ENCODE data around the gene PRKCB.

Gene PRKCB

DNA sequence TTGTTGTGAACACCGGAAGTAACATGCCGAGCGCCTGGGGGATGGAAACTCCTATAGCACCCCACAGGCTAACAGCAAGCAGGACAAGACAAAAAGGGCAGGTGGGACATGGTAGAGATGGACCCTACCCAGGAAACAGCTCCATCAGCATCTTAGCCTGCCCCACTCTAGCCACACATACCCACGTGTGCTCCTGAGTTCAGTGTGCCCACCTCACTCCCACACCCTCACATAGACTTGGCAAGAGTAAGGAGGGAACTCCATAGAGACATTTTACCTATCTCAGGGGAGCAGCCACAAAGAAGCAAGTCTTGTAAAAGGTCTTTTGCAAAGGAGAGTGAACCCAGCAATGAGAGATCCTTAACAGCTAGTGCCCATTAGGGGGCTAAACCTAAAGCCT lies 382.5 kb downstream of the PRKCB start:
- no peak overlapping the region for H3K27ac ChIP-seq
- H3K36me3 ChIP-seq (ENCODE audit: insufficient read depth): no peaks in the 10 kb centered on the region
- no peaks in the 10 kb centered on the region for H3K27me3 ChIP-seq (ENCODE audit: insufficient read depth, low read depth)
- H3K4me1 ChIP-seq (ENCODE audit: low read depth, poor library complexity, severe bottlenecking): no peaks in the 10 kb centered on the region
- no peak for TF ChIP-seq CTCF (conservative IDR thresholded peaks at IDR 0.05; ENCODE audit: low read depth, low read length)
- no peak overlapping the region for H3K4me2 ChIP-seq
- no peak overlapping the region for H2AFZ ChIP-seq (ENCODE audit: low read depth)
- H3K9ac ChIP-seq: no peak overlapping the region
- no peaks in the 10 kb centered on the region for H3K79me2 ChIP-seq (ENCODE audit: insufficient read depth, low read depth)
- H3K4me3 ChIP-seq (IDR thresholded peaks at IDR 0.05; ENCODE audit: insufficient read depth, low read depth, low read length): no peak overlapping the region
- no peaks in the 10 kb centered on the region for H4K20me1 ChIP-seq (ENCODE audit: insufficient read depth)

DNA sequence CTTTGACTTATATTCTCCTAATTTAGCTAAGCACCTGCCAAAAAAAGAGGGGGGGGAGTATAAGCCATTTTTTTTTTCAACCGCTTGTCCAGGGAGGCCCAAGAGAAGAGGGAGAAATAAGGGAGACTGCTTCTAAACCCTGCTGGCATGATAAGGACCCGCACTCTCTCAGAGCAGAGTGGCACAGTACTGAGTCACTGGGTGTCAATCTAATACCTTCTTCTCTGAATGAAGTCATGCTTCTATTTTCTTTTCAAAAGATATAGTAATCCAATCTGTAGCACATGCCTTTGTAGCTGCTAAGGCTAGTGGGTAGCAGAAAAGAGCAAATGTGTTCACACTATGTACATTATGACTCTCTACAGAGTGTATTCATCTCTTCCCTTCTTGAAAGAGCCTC lies 385.4 kb downstream of the PRKCB start:
- no peak overlapping the region for H3K4me2 ChIP-seq
- TF ChIP-seq CTCF (conservative IDR thresholded peaks at IDR 0.05; ENCODE audit: low read depth, low read length): no peak
- no peaks in the 10 kb centered on the region for H3K4me1 ChIP-seq (ENCODE audit: low read depth, poor library complexity, severe bottlenecking)
- H3K36me3 ChIP-seq (ENCODE audit: insufficient read depth): no peaks in the 10 kb centered on the region
- no peaks in the 10 kb centered on the region for H4K20me1 ChIP-seq (ENCODE audit: insufficient read depth)
- H2AFZ ChIP-seq (ENCODE audit: low read depth): no peak overlapping the region
- no peaks in the 10 kb centered on the region for H3K79me2 ChIP-seq (ENCODE audit: insufficient read depth, low read depth)
- H3K9ac ChIP-seq: no peak overlapping the region
- H3K4me3 ChIP-seq (IDR thresholded peaks at IDR 0.05; ENCODE audit: insufficient read depth, low read depth, low read length): no peak overlapping the region
- H3K27me3 ChIP-seq (ENCODE audit: insufficient read depth, low read depth): no peaks in the 10 kb centered on the region
- no peak overlapping the region for H3K27ac ChIP-seq

GRCh38 chr16:24228514-24228913 lies 392.7 kb downstream of the PRKCB start:
- Histone ChIP-seq H3K27me3 (ENCODE audit: insufficient read depth, low read depth) (no peaks in the 10 kb centered on the region), H3K4me3 (IDR thresholded peaks at IDR 0.05; ENCODE audit: insufficient read depth, low read depth, low read length) (no peak overlapping the region), H2AFZ (ENCODE audit: low read depth) (no peak overlapping the region), H3K4me1 (ENCODE audit: low read depth, poor library complexity, severe bottlenecking) (no peaks in the 10 kb centered on the region), H3K36me3 (ENCODE audit: insufficient read depth) (no peaks in the 10 kb centered on the region), H4K20me1 (ENCODE audit: insufficient read depth) (no peaks in the 10 kb centered on the region), H3K79me2 (ENCODE audit: insufficient read depth, low read depth) (no peaks in the 10 kb centered on the region), H3K27ac (no peak overlapping the region), H3K9ac (no peak overlapping the region), H3K4me2 (no peak overlapping the region)
- TF ChIP-seq CTCF (conservative IDR thresholded peaks at IDR 0.05; ENCODE audit: low read depth, low read length): no peak

- Histone ChIP-seq H2AFZ (ENCODE audit: low read depth) (no peak overlapping the region), H3K4me3 (IDR thresholded peaks at IDR 0.05; ENCODE audit: insufficient read depth, low read depth, low read length) (no peak overlapping the region), H3K36me3 (ENCODE audit: insufficient read depth) (no peaks in the 10 kb centered on the region), H3K4me1 (ENCODE audit: low read depth, poor library complexity, severe bottlenecking) (no peaks in the 10 kb centered on the region), H4K20me1 (ENCODE audit: insufficient read depth) (no peaks in the 10 kb centered on the region), H3K4me2 (no peak overlapping the region), H3K79me2 (ENCODE audit: insufficient read depth, low read depth) (no peaks in the 10 kb centered on the region), H3K9ac (no peak overlapping the region), H3K27me3 (ENCODE audit: insufficient read depth, low read depth) (no peaks in the 10 kb centered on the region), H3K27ac (no peak overlapping the region)
- no peak for TF ChIP-seq CTCF (conservative IDR thresholded peaks at IDR 0.05; ENCODE audit: low read depth, low read length)
These were observed 397.2 kb downstream of the PRKCB start for GRCh38 chr16:24232936-24233335.

DNA sequence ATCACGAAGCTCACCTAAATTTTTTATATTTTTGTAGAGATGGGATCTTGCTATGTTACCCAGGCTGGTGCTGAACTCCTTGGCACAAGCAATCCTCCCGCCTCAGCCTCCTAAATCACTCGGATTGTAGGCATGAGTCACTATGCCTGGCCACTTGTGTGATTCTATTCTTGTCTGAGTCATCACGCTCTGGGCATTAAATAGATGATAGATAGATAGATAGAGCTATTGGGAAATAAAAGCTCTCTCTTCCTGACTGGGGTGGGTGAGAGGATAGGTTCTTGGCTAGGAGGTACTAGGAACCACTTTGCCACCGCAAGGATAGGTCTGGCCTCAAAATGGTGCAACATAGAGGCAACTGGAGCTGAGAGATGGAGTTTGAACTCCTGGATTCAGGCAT lies 399.0 kb downstream of the PRKCB start:
- no peaks in the 10 kb centered on the region for H3K79me2 ChIP-seq (ENCODE audit: insufficient read depth, low read depth)
- H3K4me3 ChIP-seq (IDR thresholded peaks at IDR 0.05; ENCODE audit: insufficient read depth, low read depth, low read length): no peak overlapping the region
- no peaks in the 10 kb centered on the region for H3K36me3 ChIP-seq (ENCODE audit: insufficient read depth)
- H3K4me2 ChIP-seq: no peak overlapping the region
- no peak for TF ChIP-seq CTCF (conservative IDR thresholded peaks at IDR 0.05; ENCODE audit: low read depth, low read length)
- no peaks in the 10 kb centered on the region for H4K20me1 ChIP-seq (ENCODE audit: insufficient read depth)
- no peak overlapping the region for H3K9ac ChIP-seq
- H3K27ac ChIP-seq: no peak overlapping the region
- no peak overlapping the region for H2AFZ ChIP-seq (ENCODE audit: low read depth)
- H3K4me1 ChIP-seq (ENCODE audit: low read depth, poor library complexity, severe bottlenecking): no peaks in the 10 kb centered on the region
- H3K27me3 ChIP-seq (ENCODE audit: insufficient read depth, low read depth): no peaks in the 10 kb centered on the region
